Mucosa of rectum (tissue), 2 donors: ENCODE results near the gene SLC9A9.

ENCODE experiments used
- H3K27ac ChIP-seq, 2 donors: one replicate each; pipeline ENCODE4 v1.7.0; 2013; ENCODE audit warnings: inconsistent platforms in 2 of 2, low read depth in 2 of 2, low read length in 2 of 2
- H3K27me3 ChIP-seq, 2 donors: one replicate each; pipeline ENCODE4 v1.7.0; 2013; ENCODE audit warnings: low read length in 2 of 2; ENCODE audit not compliant: control insufficient read depth in 2 of 2, insufficient read depth in 2 of 2
- H3K36me3 ChIP-seq, 2 donors: one replicate each; pipeline ENCODE4 v1.7.0; 2013; ENCODE audit warnings: low read length in 2 of 2; ENCODE audit not compliant: control insufficient read depth in 2 of 2, insufficient read depth in 2 of 2
- H3K4me1 ChIP-seq, 2 donors: one replicate each; pipeline ENCODE4 v1.7.0; 2013; ENCODE audit warnings: low read length in 2 of 2, mild to moderate bottlenecking in 1 of 2; ENCODE audit not compliant: control insufficient read depth in 2 of 2, insufficient read depth in 2 of 2
- H3K4me3 ChIP-seq, 2 donors: one replicate each; pipeline ENCODE4 v1.7.0; 2013; ENCODE audit warnings: low read length in 2 of 2
- H3K9ac ChIP-seq, 2 donors: one replicate each; pipeline ENCODE4 v1.7.0; 2013; ENCODE audit warnings: low read length in 2 of 2, low read depth in 1 of 2, mild to moderate bottlenecking in 1 of 2
- H3K9me3 ChIP-seq, 2 donors: one replicate each; pipeline ENCODE4 v1.7.0; 2013; ENCODE audit warnings: low read length in 2 of 2; ENCODE audit not compliant: control insufficient read depth in 2 of 2
- donor health status: healthy.
- donor health status: Normal muscosa, but diverticular disease.

Gene SLC9A9

GRCh38 chr3:143471705-143472104, 376.6 kb downstream of the SLC9A9 start:
- H3K36me3 ChIP-seq: no peaks in the 10 kb centered on the region
- H3K4me1 ChIP-seq: no peaks in the 10 kb centered on the region
- no peak overlapping the region for H3K27ac ChIP-seq
- no peak overlapping the region for H3K9ac ChIP-seq
- no peaks in the 10 kb centered on the region for H3K9me3 ChIP-seq
- H3K27me3 ChIP-seq: no peaks in the 10 kb centered on the region
- H3K4me3 ChIP-seq: no peak overlapping the region

DNA sequence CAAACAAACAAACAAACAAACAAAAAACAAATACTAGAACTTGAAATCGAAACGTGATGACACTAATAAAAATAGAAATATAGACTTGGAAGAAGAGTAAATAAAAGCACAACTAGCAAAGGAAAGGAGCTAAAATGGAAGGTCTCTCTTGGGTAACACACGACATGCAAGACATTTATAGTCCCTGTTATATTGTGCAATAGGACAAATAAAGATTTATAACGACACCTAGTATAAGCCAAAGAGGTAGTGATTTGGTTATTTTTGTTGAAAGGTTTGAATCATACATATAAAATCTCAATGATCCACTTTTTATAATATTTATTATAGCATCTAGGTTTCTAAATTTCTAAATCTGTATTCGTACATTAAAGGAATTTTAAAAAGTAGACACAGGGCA, 379.1 kb downstream of the SLC9A9 start:
- Histone ChIP-seq H3K9me3 (no peaks in the 10 kb centered on the region), H3K36me3 (no peaks in the 10 kb centered on the region), H3K9ac (no peak overlapping the region), H3K27me3 (no peaks in the 10 kb centered on the region), H3K27ac (no peak overlapping the region), H3K4me1 (peaks cover 3 to 9% of the 10 kb centered on the region in 2 donors), H3K4me3 (no peak overlapping the region)

DNA sequence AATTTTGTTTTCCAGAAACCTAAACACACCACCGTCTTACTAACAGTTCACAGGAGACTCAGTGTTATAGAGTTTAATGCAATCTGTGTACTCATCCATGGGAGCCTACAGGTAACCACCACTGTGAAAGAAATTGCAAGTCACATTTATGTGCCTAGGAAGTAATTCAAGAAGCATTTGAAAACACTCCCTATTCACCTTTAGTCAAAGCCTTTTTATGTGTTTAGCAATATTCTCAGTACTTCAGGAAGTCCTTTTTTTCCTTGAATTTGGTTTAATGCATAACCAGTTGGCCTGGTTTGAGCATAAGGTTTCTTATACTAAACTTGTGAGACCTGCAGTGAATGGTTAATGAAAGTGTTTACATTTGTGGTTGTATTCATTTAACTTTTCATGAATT, 382.6 kb downstream of the SLC9A9 start:
- Histone ChIP-seq H3K9me3 (no peaks in the 10 kb centered on the region), H3K9ac (no peak overlapping the region)

GRCh38 chr3:143464850-143465249, 383.4 kb downstream of the SLC9A9 start:
- Histone ChIP-seq H3K27me3 (no peaks in the 10 kb centered on the region), H3K4me3 (no peak overlapping the region), H3K27ac (peak overlapping the region in 1 of 2 donors; percentile 27), H3K36me3 (no peaks in the 10 kb centered on the region), H3K4me1 (peaks cover 3 to 9% of the 10 kb centered on the region in 2 donors), H3K9ac (no peak overlapping the region), H3K9me3 (no peaks in the 10 kb centered on the region)

More for the DNA sequence above, 382.6 kb downstream of the SLC9A9 start:
- peaks cover 3 to 9% of the 10 kb centered on the region in 2 donors for H3K4me1 ChIP-seq
- H3K27ac ChIP-seq: peak overlapping the region; percentile 53 to 61
- H3K4me3 ChIP-seq: no peak overlapping the region
- no peaks in the 10 kb centered on the region for H3K36me3 ChIP-seq
- H3K27me3 ChIP-seq: no peaks in the 10 kb centered on the region

- Histone ChIP-seq H3K9ac (no peak overlapping the region), H3K4me1 (no peaks in the 10 kb centered on the region), H3K36me3 (no peaks in the 10 kb centered on the region), H3K4me3 (no peak overlapping the region), H3K27me3 (no peaks in the 10 kb centered on the region), H3K27ac (no peak overlapping the region), H3K9me3 (no peaks in the 10 kb centered on the region)
Measured at GRCh38 chr3:143455480-143455879, 392.8 kb downstream of the SLC9A9 start.

- Histone ChIP-seq H3K9ac (no peak overlapping the region), H3K9me3 (no peaks in the 10 kb centered on the region), H3K27me3 (no peaks in the 10 kb centered on the region), H3K27ac (no peak overlapping the region), H3K4me1 (no peaks in the 10 kb centered on the region), H3K4me3 (no peak overlapping the region), H3K36me3 (no peaks in the 10 kb centered on the region)
Measured at GRCh38 chr3:143450632-143451031, 397.6 kb downstream of the SLC9A9 start.

GRCh38 chr3:143447491-143447890, 400.8 kb downstream of the SLC9A9 start:
- H3K27ac ChIP-seq: no peak overlapping the region
- no peaks in the 10 kb centered on the region for H3K27me3 ChIP-seq
- H3K9me3 ChIP-seq: no peaks in the 10 kb centered on the region
- no peak overlapping the region for H3K9ac ChIP-seq
- peaks cover 3 to 13% of the 10 kb centered on the region in 2 donors for H3K4me1 ChIP-seq
- H3K36me3 ChIP-seq: no peaks in the 10 kb centered on the region
- no peak overlapping the region for H3K4me3 ChIP-seq

DNA sequence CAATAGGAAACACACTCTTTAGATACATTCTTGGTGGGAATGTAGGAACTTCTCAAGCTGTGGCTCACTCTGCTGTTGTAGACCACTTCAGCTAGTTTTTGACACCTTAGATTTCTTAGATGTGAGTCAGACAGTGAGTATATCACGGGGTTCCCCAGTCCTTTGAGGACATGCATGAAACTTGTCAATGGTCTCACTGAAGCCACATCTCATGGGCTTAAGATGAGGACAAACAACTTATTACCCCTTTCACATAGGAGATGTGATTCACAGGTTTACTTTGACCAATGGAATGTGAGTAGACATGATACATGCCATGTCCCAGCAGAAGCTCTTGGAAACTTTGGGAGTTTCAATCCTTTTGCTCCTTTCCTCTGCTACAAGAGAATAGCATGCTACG, 403.1 kb downstream of the SLC9A9 start:
- H3K27me3 ChIP-seq: no peaks in the 10 kb centered on the region

DNA sequence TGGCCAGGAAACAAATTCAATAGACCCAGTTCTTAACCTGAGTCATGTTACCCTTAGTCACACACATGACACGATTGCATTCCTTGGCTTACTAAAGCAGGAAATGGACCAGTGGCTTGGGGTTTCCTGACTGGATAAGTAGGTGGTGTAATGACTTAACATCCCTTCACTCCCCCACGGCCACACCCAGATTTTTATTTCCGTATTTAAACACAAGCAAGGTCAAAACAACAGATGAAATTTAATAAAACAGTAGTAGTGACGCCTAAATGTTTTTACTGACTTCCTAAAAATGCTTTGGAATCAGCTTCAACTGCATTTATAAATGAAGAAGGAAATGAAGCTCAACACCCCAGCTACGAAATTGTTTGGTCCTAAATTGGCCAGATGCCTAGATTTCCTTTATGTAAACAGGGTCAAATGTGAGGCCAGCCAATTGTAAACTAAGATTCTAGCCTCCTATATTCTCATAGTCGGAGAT, 404.4 kb downstream of the SLC9A9 start:
- H3K27ac ChIP-seq: peak overlapping the region; percentile 54 to 63
- no peaks in the 10 kb centered on the region for H3K36me3 ChIP-seq
- peaks cover 3 to 13% of the 10 kb centered on the region in 2 donors for H3K4me1 ChIP-seq
- H3K27me3 ChIP-seq: no peaks in the 10 kb centered on the region
- H3K4me3 ChIP-seq: no peak overlapping the region
- no peak overlapping the region for H3K9ac ChIP-seq
- no peaks in the 10 kb centered on the region for H3K9me3 ChIP-seq

More for the DNA sequence above, 403.1 kb downstream of the SLC9A9 start:
- Histone ChIP-seq H3K4me1 (peaks cover 3 to 13% of the 10 kb centered on the region in 2 donors), H3K27ac (no peak overlapping the region), H3K36me3 (no peaks in the 10 kb centered on the region), H3K9me3 (no peaks in the 10 kb centered on the region), H3K4me3 (no peak overlapping the region), H3K9ac (no peak overlapping the region)

- Histone ChIP-seq H3K9ac (no peak overlapping the region), H3K27ac (no peak overlapping the region), H3K36me3 (no peaks in the 10 kb centered on the region), H3K27me3 (no peaks in the 10 kb centered on the region), H3K9me3 (no peaks in the 10 kb centered on the region), H3K4me3 (no peak overlapping the region), H3K4me1 (peaks cover 3 to 13% of the 10 kb centered on the region in 2 donors)
Measured at GRCh38 chr3:143442814-143443447, 405.3 kb downstream of the SLC9A9 start.
